EL (cell line): ENCODE results near the gene RIPK4.
A peak's percentile ranks its signal among the peaks of the same experiment; 100 is the strongest.

Source experiments
- DNase-seq: peaks from one replicate; pipeline ENCODE4 v3.0.0-alpha.2; 2016

Gene RIPK4

GRCh38 chr21:41752231-41752681 lies 14.6 kb downstream of the RIPK4 start:
- peak; percentile 88 for DNase-seq

GRCh38 chr21:41751611-41752011 lies 15.2 kb downstream of the RIPK4 start:
- no peak for DNase-seq

GRCh38 chr21:41750532-41751151 lies 16.2 kb downstream of the RIPK4 start:
- peak; percentile 23 for DNase-seq

- DNase-seq = peak; percentile 43
Measured at GRCh38 chr21:41750051-41750450, 16.8 kb downstream of the RIPK4 start.

GRCh38 chr21:41749286-41749685 lies 17.6 kb downstream of the RIPK4 start:
- DNase-seq = no peak

- no peak for DNase-seq
Measured at GRCh38 chr21:41747943-41748738, 18.7 kb downstream of the RIPK4 start.

GRCh38 chr21:41746744-41747006 lies 20.2 kb downstream of the RIPK4 start:
- DNase-seq = no peak

- no peak for DNase-seq
Measured at GRCh38 chr21:41745971-41746743, 20.7 kb downstream of the RIPK4 start.

GRCh38 chr21:41745026-41745820 lies 21.6 kb downstream of the RIPK4 start:
- no peak for DNase-seq

GRCh38 chr21:41744028-41744930 lies 22.6 kb downstream of the RIPK4 start:
- no peak for DNase-seq

- DNase-seq = no peak
Measured at GRCh38 chr21:41743321-41744027, 23.4 kb downstream of the RIPK4 start.

GRCh38 chr21:41742073-41742875 lies 24.6 kb downstream of the RIPK4 start:
- DNase-seq = no peak

GRCh38 chr21:41741253-41742072 lies 25.4 kb downstream of the RIPK4 start:
- DNase-seq = no peak

GRCh38 chr21:41740604-41741252 lies 26.1 kb downstream of the RIPK4 start:
- DNase-seq = no peak

- DNase-seq = no peak
Measured at GRCh38 chr21:41739936-41740335, 26.9 kb downstream of the RIPK4 start.

GRCh38 chr21:41739011-41739410 lies 27.8 kb downstream of the RIPK4 start:
- DNase-seq = no peak

- no peak for DNase-seq
Measured at GRCh38 chr21:41737651-41738324, 29.1 kb downstream of the RIPK4 start.

GRCh38 chr21:41736423-41736822 lies 30.4 kb downstream of the RIPK4 start:
- DNase-seq = no peak
